Keratinocyte (primary cell): Measurements from ENCODE around the gene TTC28.

Source experiments
- EZH2 ChIP-seq: IDR thresholded peaks from one replicate; pipeline ENCODE4 v1.6.1; 2012; ENCODE audit warnings: inconsistent platforms, mild to moderate bottlenecking, low read length, moderate library complexity
- TF ChIP-seq, protein P1 (sequence below), 3 experiments: IDR thresholded peaks in 1 of 3; conservative IDR thresholded peaks in 1 of 3; optimal IDR thresholded peaks in 1 of 3; 2 replicates in 2 of 3; 3 replicates in 1 of 3; pipeline versions ENCODE3 to v1.5.1; 2011; ENCODE audit warnings: low read length in 3 of 3, mild to moderate bottlenecking in 3 of 3, moderate library complexity in 2 of 3, control low read depth in 1 of 3, inconsistent platforms in 1 of 3; ENCODE audit not compliant: insufficient read depth in 2 of 3; ENCODE audit errors: extremely low read depth in 1 of 3

- TF ChIP-seq, protein P1, sequence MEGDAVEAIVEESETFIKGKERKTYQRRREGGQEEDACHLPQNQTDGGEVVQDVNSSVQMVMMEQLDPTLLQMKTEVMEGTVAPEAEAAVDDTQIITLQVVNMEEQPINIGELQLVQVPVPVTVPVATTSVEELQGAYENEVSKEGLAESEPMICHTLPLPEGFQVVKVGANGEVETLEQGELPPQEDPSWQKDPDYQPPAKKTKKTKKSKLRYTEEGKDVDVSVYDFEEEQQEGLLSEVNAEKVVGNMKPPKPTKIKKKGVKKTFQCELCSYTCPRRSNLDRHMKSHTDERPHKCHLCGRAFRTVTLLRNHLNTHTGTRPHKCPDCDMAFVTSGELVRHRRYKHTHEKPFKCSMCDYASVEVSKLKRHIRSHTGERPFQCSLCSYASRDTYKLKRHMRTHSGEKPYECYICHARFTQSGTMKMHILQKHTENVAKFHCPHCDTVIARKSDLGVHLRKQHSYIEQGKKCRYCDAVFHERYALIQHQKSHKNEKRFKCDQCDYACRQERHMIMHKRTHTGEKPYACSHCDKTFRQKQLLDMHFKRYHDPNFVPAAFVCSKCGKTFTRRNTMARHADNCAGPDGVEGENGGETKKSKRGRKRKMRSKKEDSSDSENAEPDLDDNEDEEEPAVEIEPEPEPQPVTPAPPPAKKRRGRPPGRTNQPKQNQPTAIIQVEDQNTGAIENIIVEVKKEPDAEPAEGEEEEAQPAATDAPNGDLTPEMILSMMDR (optimal IDR thresholded peaks at IDR 0.05 in 1 of 3, IDR thresholded peaks at IDR 0.05 in 1 of 3, conservative IDR thresholded peaks at IDR 0.05 in 1 of 3; ENCODE audit: extremely low read depth in 1 of 3, insufficient read depth in 2 of 3, low read length in 3 of 3), result no peak
- no peak for TF ChIP-seq EZH2
Measured at GRCh38 chr22:28172892-28173670, 506.6 kb downstream of the TTC28 start.
